ENCODE results near the gene PDGFD.

PDGFD gene

DNA sequence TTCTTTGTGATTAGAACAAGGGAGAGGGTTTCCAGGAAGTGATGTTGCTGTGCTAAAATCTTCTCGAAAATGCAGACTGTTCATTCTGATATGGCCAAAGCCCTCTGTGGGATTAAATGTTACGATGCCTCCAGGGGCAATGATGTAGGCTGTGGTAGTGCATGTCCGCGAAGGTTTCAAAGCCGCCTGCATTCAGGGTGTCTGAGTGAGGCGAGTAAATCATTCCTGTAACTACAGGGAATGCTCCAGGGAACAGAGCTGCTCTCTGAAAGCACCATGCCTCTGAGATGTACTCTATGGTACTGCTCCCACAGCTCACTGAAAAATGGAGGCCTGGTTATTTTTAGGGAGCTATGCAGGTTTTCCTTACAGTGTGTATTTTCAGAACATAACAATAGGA is 21.2 kb downstream of the PDGFD start:
- no peak for DNase-seq

DNA sequence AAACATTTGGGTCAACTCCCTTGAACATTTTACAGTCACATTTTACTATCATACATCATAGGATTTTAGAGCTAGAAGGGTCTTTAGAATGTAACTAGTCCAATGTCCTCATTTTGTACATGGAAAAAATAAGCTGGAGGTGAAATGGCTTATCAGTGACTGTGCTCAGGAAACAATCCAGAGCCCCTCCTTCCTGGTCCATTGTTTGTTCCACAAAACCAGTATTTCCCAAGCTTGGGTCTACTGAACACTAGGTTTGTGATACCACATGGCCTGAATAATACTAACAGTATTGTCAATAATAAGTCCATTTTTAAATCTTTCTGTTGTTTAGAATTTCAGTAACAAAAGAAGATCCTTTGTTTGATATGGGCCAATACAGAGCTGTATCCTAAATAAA is 27.1 kb downstream of the PDGFD start:
- DNase-seq, result no peak

DNA sequence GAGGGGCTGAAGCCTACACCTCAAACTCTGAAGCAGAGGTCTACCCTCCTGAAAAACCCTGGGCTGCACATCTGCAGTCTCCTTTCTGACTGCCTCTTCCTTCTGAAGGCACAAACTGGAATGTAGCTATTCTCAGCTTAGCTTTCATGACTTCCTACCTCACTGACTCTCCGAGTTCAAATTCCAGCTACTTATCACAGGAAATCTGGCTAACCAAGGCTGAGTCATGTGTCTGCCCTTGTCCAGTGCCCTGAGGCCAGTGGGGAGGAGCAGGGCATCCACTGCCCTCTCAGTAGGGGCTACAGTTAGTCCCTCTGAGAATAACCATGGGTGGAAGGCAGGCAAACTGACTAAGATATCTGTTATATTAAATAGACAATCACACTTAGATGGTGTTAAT is 29.2 kb downstream of the PDGFD start:
- no peak for DNase-seq

DNA sequence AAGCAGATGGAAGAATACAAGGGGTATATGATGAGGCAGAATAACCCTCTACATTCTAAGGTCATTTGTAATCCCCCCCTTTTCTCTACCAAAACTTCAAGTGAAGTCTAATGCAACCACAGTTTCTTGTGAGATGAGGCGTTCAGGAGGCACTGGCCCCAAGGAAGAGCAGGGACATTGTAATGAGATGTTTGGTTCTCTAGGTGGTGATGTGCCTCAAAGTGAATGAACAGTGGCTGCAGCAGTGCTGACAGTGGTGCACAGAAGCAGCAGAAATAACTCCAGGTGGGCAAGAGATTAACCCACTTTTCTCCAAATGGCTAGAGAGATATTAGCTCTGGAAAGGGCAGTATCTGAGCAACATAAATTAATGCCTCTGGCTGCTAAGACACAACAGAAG is 33.8 kb downstream of the PDGFD start:
- DNase-seq, result no peak

DNA sequence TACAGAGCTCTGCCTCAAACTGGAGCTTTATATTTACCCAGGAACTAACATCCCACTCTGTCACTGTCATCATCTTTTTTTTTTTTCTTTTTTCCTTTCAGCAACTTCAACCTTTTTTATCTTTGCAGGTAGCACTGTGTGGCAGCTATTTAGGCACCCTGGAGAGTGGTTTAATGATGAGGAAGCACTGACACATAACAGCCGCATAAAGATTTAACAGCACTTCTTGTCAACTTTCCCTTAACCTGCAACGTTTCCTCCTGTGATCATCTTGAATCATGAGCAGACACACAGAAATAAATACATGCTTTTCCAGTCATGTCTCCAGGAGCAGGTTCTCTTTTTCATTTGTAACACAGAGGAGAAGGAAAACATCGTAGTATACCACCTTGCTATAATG is 34.8 kb downstream of the PDGFD start:
- no peak for DNase-seq

- DNase-seq, result no peak
These were observed 36.1 kb downstream of the PDGFD start for GRCh38 chr11:104127828-104128227.

DNA sequence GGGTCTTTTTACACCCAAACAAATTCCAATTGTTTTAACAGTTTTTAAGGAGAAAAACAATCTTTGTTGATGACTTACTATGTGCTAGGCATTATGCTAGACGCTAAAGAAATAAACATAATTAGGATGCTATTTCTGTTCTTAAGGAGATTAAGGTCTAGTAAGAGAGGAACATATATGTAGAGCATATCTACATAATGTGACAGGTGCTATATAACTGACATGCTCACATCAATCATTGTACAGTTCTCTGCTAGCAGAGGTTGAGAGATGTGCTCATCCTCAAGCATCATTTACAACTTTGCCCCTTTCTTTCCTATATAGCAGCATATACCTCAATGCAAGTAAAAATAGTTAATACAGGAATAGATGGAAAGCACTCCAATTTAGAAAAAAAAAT is 37.5 kb downstream of the PDGFD start:
- no peak for DNase-seq

DNA sequence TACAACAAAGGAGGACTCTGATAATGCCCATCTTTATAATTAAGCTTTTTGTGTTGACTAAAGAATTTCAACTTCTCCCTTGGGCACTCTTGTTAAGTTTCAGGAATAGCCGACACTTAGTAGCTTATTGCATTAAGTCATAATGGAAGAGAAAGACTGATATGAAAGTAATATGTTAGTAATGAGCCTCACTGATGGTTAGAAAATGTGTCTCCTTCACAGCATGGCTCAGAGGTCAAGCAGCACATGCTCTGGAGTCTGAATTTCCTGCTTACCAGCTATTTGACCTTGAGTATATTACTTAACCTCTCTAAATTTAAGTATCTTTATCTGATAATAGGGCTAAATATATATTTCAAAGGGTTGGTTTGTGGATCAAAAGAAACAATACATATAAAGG is 39.0 kb downstream of the PDGFD start:
- no peak for DNase-seq

- DNase-seq, result no peak
These were observed 41.1 kb downstream of the PDGFD start for GRCh38 chr11:104122836-104123235.

DNA sequence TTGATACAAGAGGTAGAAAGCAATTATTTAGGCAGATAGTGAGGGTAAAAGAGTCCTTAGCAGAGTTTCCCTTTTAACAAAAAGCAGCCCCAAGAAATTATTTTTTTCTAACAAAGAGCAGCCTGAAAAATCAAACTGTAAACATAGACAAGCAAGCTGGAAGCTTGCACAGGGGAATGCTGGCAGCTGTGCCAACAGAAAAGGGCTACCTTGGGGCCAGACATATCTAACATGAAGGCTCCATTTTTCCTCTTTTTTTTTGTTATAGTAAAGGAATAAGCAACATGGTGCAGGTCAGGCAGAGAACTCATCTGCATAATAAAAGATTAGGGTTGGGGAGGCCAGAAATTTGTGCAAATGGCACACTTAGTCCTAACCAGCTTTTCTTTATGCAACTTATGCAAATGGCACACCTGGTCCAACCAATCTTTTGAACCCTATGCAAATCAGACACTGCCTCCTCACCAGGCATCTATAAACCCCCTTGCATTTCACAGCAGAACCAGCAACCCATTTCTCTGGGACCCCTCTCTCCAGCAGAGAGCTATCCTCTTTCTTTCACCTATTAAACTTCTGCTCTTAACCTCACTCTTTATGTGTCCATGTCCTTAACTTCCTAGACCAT is 41.8 kb downstream of the PDGFD start:
- no peak for DNase-seq

GRCh38 chr11:104120493-104121137 is 43.3 kb downstream of the PDGFD start:
- DNase-seq, result no peak

- no peak for DNase-seq
These were observed 45.7 kb downstream of the PDGFD start for GRCh38 chr11:104118105-104118744.

- no peak for DNase-seq
These were observed 50.4 kb downstream of the PDGFD start for GRCh38 chr11:104113541-104113940.

GRCh38 chr11:104106136-104106754 is 57.7 kb downstream of the PDGFD start:
- no peak for DNase-seq

DNA sequence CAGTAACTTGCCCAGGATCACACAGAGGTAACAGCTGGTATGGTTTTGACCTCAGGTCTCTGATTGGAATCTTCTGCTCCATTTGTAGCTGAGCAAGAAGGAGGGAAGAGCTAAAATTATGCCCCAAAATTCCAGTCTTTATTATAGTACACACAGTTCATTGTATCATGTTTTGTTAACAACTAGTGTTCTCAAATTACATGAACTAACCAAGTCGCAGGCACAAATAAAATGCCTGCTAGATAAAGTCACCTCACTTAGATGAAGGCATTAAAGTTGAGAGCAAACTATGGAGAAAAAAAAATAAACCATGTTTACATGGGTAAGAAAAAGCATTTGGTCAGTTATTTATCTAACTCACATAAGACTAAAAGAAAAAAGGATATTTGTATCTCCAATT is 58.8 kb downstream of the PDGFD start:
- no peak for DNase-seq

GRCh38 chr11:104104664-104105063 is 59.3 kb downstream of the PDGFD start:
- no peak for DNase-seq

DNA sequence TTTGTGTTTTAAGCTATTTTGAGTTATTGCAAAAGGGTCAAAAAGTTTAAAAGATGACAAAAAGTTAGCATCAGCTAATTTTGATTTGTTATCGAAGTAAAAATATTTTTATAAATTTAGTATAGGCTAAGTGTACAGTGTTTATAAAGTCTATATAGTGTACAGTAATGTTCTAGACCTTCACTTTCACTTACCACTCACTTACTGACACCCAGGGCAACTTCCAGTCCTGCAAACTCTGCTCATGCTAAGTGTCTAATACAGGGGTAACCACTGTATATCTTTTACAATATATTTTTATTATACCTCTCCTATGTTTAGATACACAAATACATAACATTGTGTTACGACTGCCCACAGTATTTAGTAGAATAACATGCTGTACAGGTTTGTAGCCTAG is 59.7 kb downstream of the PDGFD start:
- DNase-seq, result no peak

DNA sequence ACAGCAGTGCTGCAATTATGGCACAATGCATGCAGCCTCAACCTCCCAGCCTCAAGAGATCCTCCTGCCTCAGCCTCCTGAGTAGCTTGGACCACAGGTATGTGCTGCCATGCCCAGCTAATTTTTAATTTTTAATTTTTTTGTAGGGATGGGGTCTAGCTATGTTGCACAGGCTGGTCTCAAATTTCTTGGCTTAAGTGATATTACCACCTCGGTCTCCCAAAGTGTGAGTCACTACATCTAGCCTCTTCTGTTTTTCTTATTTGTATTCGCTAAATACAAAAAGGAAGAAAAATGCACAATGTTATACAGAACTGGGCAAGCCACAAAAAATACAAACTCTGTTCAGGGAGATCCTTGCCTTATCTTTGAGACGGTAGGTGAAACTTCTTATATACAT is 65.4 kb downstream of the PDGFD start:
- DNase-seq, result no peak

GRCh38 chr11:104098132-104098531 is 65.8 kb downstream of the PDGFD start:
- DNase-seq, result no peak

DNA sequence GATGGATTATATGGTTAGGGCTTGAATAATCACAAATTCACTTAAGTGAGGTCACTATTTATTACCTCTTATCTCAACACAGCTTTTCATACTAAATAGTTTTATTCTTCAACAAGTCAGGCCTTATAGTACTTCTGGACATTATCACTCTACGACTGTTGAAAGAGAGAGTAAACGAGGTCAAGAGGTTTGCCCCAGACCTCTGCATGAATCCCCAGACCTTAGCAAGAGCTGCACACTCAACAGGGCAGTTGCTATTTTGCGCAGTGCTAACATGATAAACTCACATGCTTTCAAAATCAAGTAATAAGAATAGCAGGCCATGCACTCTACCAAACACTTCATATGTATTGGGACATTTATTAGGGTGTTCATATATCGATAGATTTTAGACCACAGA is 67.0 kb downstream of the PDGFD start:
- DNase-seq, result no peak

- no peak for DNase-seq
These were observed 68.2 kb downstream of the PDGFD start for GRCh38 chr11:104095791-104096190.

- no peak for DNase-seq
These were observed 69.4 kb downstream of the PDGFD start for GRCh38 chr11:104094576-104094975.

GRCh38 chr11:104093426-104094280 is 70.3 kb downstream of the PDGFD start:
- no peak for DNase-seq

Data from NCI-H1694 (cell line).